GM18498 (cell line): ENCODE measurements around the gene ASIC4.

Experiments used
- ATAC-seq: cut with Tn5 transposase; IDR thresholded peaks from one replicate; pipeline ENCODE4 v1.9.1; 2021; ENCODE audit warnings: mild to moderate bottlenecking, moderate library complexity; ENCODE audit not compliant: unreplicated experiment

Gene ASIC4

GRCh38 chr2:219497495-219498279, 16.6 kb upstream of the ASIC4 start:
- ATAC-seq = peak; percentile 23

- ATAC-seq = peak; percentile 95
These were observed 15.8 kb upstream of the ASIC4 start, which contains the start of gene GMPPA for GRCh38 chr2:219498280-219499057. Gene GMPPA (plus strand): TSS chr2:219498891. CDS start chr2:219499976, 1,085 bp downstream.

GRCh38 chr2:219499058-219499307, 15.3 kb upstream of the ASIC4 start:
- ATAC-seq = no peak

- no peak for ATAC-seq
These were observed 14.7 kb upstream of the ASIC4 start for GRCh38 chr2:219499555-219499954.

- no peak for ATAC-seq
These were observed 14.1 kb upstream of the ASIC4 start for GRCh38 chr2:219500135-219500534.

- no peak for ATAC-seq
These were observed 12.4 kb upstream of the ASIC4 start for GRCh38 chr2:219501849-219502248.

GRCh38 chr2:219502618-219503017, 11.7 kb upstream of the ASIC4 start:
- no peak for ATAC-seq

- no peak for ATAC-seq
These were observed 8.7 kb upstream of the ASIC4 start for GRCh38 chr2:219505585-219505984.

GRCh38 chr2:219506153-219506801, 8.0 kb upstream of the ASIC4 start:
- no peak for ATAC-seq

- no peak for ATAC-seq
These were observed 7.3 kb upstream of the ASIC4 start for GRCh38 chr2:219506802-219507526.

- ATAC-seq = no peak
These were observed 6.5 kb upstream of the ASIC4 start for GRCh38 chr2:219507581-219508443.

- ATAC-seq = no peak
These were observed 5.9 kb upstream of the ASIC4 start for GRCh38 chr2:219508444-219508734.

GRCh38 chr2:219508971-219509779, 5.1 kb upstream of the ASIC4 start:
- ATAC-seq = peak; percentile 17

GRCh38 chr2:219509780-219510511, 4.3 kb upstream of the ASIC4 start:
- ATAC-seq = peak; percentile 60

GRCh38 chr2:219510512-219511135, 3.7 kb upstream of the ASIC4 start:
- no peak for ATAC-seq

- no peak for ATAC-seq
These were observed 2.5 kb upstream of the ASIC4 start for GRCh38 chr2:219511547-219512325.

- ATAC-seq = no peak
These were observed 1.6 kb upstream of the ASIC4 start for GRCh38 chr2:219512524-219513216.
